OCI-LY3 (cell line): Measurements from ENCODE around the gene NEURL1.

Experiments
- H2AFZ ChIP-seq: fragments of 200-600, 300-600 bp; shearing (Covaris generic); 2 replicates; pipeline ENCODE4 v1.6.0; 2014; ENCODE audit warnings: antibody characterized with exemption, low read depth, low read length
- H3K27ac ChIP-seq: fragments of 200-600, 300-600 bp; sonication (generic); 2 replicates; pipeline ENCODE4 v1.5.1; 2014; ENCODE audit warnings: mild to moderate bottlenecking, low read length, moderate library complexity, mixed read lengths
- H3K27me3 ChIP-seq: fragments of 200-600, 300-600 bp; sonication (generic); 2 replicates; pipeline ENCODE4 v1.6.1; 2014; ENCODE audit warnings: low read depth, low read length, mixed read lengths
- H3K36me3 ChIP-seq: fragments of 200-600, 300-600 bp; sonication (generic); replicated peaks from 2 replicates; pipeline ENCODE3; 2014; ENCODE audit warnings: low read depth, low read length, mixed read lengths
- H3K4me1 ChIP-seq: fragments of 300-600, 200-600 bp; sonication (generic); 2 replicates; pipeline ENCODE4 v1.6.1; 2014; ENCODE audit warnings: low read length, mixed read lengths
- H3K4me2 ChIP-seq: fragments of 200-600, 300-600 bp; sonication (generic); 2 replicates; pipeline ENCODE4 v1.6.1; 2014; ENCODE audit warnings: low read length, mixed read lengths
- H3K4me3 ChIP-seq: fragments of 300-600, 200-600 bp; sonication (generic); 2 replicates; pipeline ENCODE4 v1.5.1; 2014; ENCODE audit warnings: antibody characterized with exemption, mild to moderate bottlenecking, low read length, moderate library complexity
- H3K79me2 ChIP-seq: fragments of 300-600, 200-600 bp; shearing (Covaris generic); 2 replicates; pipeline ENCODE4 v1.6.1; 2014; ENCODE audit warnings: mild to moderate bottlenecking, low read length, mixed read lengths
- H3K9ac ChIP-seq: fragments of 300-600, 200-600 bp; shearing (Covaris generic); 2 replicates; pipeline ENCODE4 v1.6.0; 2014; ENCODE audit warnings: mild to moderate bottlenecking, low read length, moderate library complexity
- H3K9me3 ChIP-seq: fragments of 200-600, 300-600 bp; shearing (Covaris generic); 2 replicates; pipeline ENCODE4 v1.6.1; 2014; ENCODE audit warnings: low read length, mixed read lengths; ENCODE audit not compliant: insufficient read depth
- H4K20me1 ChIP-seq: fragments of 200-600, 300-600 bp; sonication (generic); 2 replicates; pipeline ENCODE4 v1.6.1; 2016; ENCODE audit warnings: low read length, mixed read lengths; ENCODE audit not compliant: insufficient read depth
- CTCF ChIP-seq: fragments of 200-600, 300-600 bp; sonication (generic); IDR thresholded peaks from 2 replicates; pipeline ENCODE4 v1.5.1; 2014; ENCODE audit warnings: antibody characterized with exemption, low read length, low read depth
- EZH2phosphoT487 ChIP-seq: fragments of 200-600 bp; shearing (Covaris generic); IDR thresholded peaks from 2 replicates; pipeline ENCODE4 v1.6.1; 2018; ENCODE audit warnings: antibody characterized with exemption, mixed run types, low read depth

The NEURL1 gene

GRCh38 chr10:103570844-103571655 is 77.5 kb downstream of the NEURL1 start:
- no peaks in the 10 kb centered on the region for H3K4me1 ChIP-seq
- no peaks in the 10 kb centered on the region for H3K9me3 ChIP-seq
- H3K4me2 ChIP-seq = no peak overlapping the region
- 0 out of 2 replicates have a peak, but pooled peaks cover 3% of the 10 kb centered on the region for H3K27me3 ChIP-seq
- no peak overlapping the region for H3K27ac ChIP-seq
- H2AFZ ChIP-seq = no peak overlapping the region
- no peak overlapping the region for H3K9ac ChIP-seq
- no peaks in the 10 kb centered on the region for H3K79me2 ChIP-seq
- TF ChIP-seq EZH2phosphoT487 (no peak), CTCF (no peak)
- no peaks in the 10 kb centered on the region for H3K36me3 ChIP-seq
- no peak overlapping the region for H3K4me3 ChIP-seq
- H4K20me1 ChIP-seq = no peaks in the 10 kb centered on the region

- no peak overlapping the region for H3K27ac ChIP-seq
- H3K27me3 ChIP-seq = 0 out of 2 replicates have a peak, but pooled peaks cover 3% of the 10 kb centered on the region
- TF ChIP-seq EZH2phosphoT487 (no peak), CTCF (no peak)
- H3K36me3 ChIP-seq = no peaks in the 10 kb centered on the region
- H3K4me1 ChIP-seq = no peaks in the 10 kb centered on the region
- no peak overlapping the region for H3K4me3 ChIP-seq
- no peak overlapping the region for H2AFZ ChIP-seq
- no peak overlapping the region for H3K4me2 ChIP-seq
- H3K9ac ChIP-seq = no peak overlapping the region
- H4K20me1 ChIP-seq = no peaks in the 10 kb centered on the region
- H3K79me2 ChIP-seq = no peaks in the 10 kb centered on the region
- no peaks in the 10 kb centered on the region for H3K9me3 ChIP-seq
Observed at GRCh38 chr10:103571656-103571975, 78.1 kb downstream of the NEURL1 start.

GRCh38 chr10:103572347-103573204 is 79.1 kb downstream of the NEURL1 start:
- Histone ChIP-seq H3K9me3 (no peaks in the 10 kb centered on the region), H3K4me1 (no peaks in the 10 kb centered on the region), H3K9ac (no peak overlapping the region), H3K27ac (no peak overlapping the region), H3K36me3 (no peaks in the 10 kb centered on the region), H2AFZ (no peak overlapping the region), H3K4me2 (no peak overlapping the region), H3K4me3 (no peak overlapping the region), H4K20me1 (no peaks in the 10 kb centered on the region), H3K27me3 (0 out of 2 replicates have a peak, but pooled peaks cover 3% of the 10 kb centered on the region), H3K79me2 (no peaks in the 10 kb centered on the region)
- TF ChIP-seq EZH2phosphoT487 (no peak), CTCF (no peak)

- H3K27ac ChIP-seq = no peak overlapping the region
- H3K9ac ChIP-seq = no peak overlapping the region
- H3K27me3 ChIP-seq = 0 out of 2 replicates have a peak, but pooled peaks cover 3% of the 10 kb centered on the region
Observed at GRCh38 chr10:103573205-103573487, 79.6 kb downstream of the NEURL1 start.

More at GRCh38 chr10:103573205-103573487, 79.6 kb downstream of the NEURL1 start:
- Histone ChIP-seq H2AFZ (no peak overlapping the region), H3K9me3 (no peaks in the 10 kb centered on the region), H3K79me2 (no peaks in the 10 kb centered on the region), H3K4me3 (no peak overlapping the region), H4K20me1 (no peaks in the 10 kb centered on the region), H3K36me3 (no peaks in the 10 kb centered on the region), H3K4me1 (no peaks in the 10 kb centered on the region), H3K4me2 (no peak overlapping the region)
- TF ChIP-seq EZH2phosphoT487 (no peak), CTCF (no peak)
